ENCODE measurements around the gene ALDH3A2.
"Not testable (repeated sequence)": the region's sequence is repeated elsewhere in the genome, so short reads cannot be mapped to it uniquely, and the experiment has no call there.

The ALDH3A2 gene

GRCh38 chr17:19683117-19683516 is 34.6 kb downstream of the ALDH3A2 start:
- no peak for DNase-seq

DNA sequence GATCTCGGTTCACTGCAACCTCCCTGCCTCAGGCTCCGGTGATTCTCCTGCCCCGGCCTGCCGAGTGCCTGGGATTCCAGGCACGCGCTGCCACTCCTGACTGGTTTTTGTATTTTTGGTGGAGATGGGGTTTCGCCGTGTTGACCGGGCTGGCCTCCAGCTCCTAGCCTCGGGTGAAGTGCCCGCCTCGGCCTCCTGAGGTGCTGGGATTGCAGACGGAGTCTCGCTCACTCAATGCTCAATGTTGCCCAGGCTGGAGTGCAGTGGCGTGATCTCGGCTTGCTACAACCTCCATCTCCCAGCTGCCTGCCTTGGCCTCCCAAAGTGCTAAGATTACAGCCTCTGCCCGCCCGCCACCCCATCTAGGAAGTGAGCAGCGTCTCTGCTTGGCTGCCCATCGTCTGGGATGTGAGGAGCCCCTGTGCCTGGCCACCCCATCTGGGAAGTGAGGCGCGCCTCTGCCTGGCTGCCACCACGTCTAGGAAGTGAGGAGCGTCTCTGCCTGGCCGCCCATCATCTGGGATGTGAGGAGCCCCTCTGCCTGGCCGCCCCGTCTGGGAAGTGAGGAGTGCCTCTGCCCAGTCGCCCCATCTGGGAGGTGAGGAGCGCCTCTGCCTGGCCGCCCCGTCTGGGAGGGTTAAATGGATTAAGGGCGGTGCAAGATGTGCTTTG is 36.5 kb downstream of the ALDH3A2 start:
- not testable (repeated sequence) for DNase-seq

DNA sequence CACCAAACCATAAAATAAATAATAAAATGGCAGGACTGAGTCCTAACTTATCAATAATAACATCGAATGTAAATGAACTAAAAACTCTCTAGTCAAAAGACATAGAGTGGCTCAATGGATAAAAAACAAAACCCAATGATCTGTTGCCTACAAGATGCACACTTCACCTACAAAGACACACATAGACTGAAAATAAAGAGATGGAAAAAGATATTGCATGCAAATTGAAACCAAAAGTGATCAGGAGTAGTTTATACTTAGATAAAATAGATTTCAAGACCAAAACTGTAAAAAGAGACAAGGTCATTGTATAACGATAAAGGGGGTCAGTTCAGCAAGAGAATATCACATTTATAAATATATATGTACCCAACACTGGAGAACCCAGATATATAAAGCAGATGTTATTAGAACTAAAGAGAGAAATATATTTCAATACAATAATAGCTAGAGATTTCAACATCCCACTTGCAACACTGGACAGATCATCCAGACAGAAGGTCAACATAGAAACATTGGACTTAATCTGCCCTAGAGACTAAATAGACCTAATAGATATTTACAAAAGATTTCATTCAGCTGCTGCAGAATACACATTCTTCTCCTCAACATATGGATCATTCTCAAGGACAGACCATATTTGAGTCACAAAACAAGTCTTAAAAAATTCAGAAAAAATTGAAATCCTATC is 38.0 kb downstream of the ALDH3A2 start:
- DNase-seq = no peak

DNA sequence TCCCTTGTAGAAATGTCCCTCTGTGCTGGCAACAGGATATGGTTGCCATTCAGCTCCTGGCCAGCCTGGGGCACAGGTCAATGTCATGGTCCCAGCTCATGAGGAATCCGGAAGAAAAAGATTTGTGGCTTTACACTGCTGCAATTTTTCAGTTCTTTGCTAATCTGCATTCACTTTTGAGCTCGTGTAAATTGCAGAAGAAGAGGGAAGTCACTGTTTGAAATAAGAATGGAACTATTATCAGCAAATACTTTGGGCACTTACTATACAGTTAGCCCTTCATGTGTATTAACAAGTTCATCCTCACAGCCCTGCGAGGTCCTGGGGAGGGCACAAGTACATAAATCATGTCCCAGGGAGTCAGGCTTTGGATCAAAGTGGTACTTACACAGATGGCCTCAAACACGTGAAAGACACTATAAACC is 53.7 kb downstream of the ALDH3A2 start:
- DNase-seq = no peak

DNA sequence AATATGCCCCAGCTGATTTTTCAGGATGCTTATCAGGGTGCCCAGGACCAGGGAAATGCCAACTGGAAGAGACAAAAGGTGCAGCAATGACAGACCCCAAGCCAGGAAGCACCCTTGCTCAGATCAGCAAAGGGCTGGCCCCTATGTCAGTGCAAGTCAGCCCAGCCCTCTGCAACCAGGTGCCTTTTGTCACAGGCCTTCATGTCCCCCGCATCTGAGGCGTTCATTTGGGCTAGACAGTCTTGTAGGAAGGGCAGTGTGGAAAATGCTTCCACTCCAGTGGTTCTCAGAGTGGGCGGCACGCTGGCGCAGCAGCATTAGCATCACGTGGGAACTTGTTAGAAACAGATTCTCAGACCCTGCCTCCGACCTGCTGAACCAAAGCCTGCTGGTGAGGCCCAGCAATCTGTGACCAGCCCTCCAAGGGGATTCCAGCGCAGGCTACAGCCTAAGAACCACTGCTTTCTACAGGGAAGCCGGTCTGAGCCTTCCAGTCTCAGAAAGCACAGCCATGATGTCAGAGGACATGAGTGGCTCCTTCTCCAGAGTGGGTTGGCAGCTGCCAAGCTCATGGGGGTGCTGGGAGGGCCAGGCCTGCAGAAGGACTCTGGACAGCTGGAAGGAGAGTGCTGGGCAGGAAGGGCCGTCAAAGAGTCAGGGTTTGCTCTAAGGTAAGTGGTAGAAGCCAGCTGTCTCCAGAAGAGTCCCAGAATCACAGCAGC is 54.7 kb downstream of the ALDH3A2 start:
- DNase-seq = no peak

DNA sequence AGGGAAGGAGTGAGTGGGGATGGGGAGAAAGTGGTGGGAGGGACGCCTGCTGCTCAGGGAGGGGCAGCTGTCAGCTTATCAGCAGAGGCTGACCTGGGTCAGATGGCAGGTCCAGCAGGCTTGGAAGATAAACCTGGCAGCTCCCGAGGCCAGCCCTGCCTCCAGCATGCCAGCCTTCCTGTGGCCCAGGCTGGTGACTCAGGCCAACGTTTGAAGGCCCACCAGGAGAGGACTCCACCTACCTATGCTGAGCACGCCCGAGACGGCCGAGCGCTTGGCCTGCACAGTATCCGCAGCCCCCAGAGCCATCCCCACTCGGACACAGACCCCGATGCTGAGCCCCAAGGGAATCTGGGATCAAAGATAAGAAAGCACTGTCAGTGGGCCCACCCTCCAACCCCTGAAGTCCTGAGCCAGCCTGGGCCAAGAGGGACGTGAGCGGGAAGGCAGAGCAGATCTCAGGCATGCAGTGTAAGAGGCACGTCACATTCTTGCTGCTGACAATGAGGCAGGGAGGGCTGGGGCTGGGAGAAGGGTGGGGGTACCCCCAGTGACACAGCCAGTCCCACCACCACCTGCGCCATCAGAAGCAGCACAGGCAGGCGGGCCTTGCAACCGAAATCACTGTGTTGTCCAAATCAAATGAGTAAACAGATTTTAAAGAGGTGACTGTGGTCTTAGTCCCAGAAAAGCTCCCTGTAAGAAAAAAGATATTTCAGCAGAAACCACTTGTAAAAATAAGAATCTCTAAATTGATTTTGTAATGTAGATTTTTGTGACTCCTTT is 55.5 kb downstream of the ALDH3A2 start:
- DNase-seq = no peak

DNA sequence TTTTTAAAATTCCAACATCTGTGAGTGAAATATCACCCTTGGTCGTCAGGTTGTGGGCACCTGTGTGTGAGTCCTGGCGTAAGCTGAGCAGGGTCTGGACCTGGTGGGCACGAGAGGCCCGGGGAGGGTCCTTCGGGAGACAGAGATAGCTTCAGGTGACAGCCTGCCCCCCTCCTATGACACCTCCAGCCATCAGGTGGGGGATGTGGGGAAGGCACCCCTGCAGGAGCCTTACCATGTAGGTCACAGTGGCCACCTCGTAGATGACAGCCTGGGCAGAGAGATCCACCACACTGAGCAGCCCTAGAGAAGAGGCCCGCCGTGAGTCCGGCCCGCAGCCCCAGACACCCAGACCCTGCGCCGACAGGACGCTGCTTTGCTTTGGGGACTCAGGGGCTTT is 56.6 kb downstream of the ALDH3A2 start:
- DNase-seq = no peak

GRCh38 chr17:19705771-19706770 is 57.5 kb downstream of the ALDH3A2 start:
- no peak for DNase-seq

GRCh38 chr17:19706791-19707727 is 58.5 kb downstream of the ALDH3A2 start:
- no peak for DNase-seq

DNA sequence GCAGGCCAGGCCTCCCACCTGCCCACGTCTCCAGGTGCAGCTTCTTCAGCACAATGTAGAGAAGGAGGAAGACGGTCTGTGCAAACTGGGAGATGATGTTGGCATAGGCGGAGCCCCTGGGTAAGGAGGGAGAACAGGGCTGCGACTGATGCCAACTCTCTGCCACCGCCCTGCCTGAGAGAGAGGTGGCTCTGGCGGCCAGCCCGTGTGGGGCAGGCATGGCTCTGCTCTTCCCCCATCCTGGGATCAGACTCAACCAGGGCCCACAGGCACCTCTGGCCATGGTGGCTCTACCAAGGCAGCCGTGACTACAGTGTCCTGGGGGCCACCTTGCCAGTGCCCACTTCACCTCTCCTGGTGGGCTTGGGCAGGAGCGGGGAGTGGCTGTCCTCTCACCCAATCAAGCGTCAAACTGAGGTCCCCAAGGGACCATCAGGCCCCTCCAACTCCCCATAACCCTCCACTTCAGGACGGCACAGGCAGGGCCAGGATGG is 59.2 kb downstream of the ALDH3A2 start:
- DNase-seq = no peak

DNA sequence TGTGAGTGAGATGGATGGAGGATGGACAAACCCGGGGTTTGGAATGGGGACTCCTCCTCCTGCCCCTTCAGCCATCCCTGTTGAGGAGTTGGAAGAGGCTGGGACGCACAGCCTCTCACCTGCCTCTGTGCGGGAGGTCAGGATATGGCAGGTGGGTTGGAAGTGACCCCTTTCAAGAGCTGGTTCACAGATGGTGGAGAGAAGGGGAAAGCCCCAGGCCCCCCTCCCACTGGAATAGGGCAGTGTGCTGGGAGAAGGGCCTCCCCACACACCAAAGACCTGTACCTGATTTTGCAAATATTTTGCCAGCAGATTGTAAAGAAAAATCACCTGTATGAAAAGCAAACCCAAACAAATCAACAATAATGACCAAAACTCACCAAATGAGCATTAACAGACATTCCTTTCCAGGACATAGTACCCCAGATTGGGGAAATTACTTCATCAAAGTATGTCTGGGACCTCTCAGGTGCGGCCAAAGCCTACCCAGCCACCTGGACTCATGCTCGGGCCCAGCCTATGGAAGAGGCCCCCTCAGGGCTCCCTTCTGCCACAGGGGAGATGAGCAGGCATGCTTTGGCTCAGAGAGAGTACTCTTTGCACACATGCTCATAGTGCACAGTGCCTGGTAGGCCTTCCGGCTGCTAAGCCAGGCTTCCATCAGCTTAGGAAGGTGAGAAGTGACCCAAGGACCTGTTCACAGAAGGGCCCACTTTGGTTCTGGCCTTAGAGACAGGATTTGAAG is 60.1 kb downstream of the ALDH3A2 start:
- DNase-seq = no peak

GRCh38 chr17:19709841-19710240 is 61.3 kb downstream of the ALDH3A2 start:
- DNase-seq = no peak

DNA sequence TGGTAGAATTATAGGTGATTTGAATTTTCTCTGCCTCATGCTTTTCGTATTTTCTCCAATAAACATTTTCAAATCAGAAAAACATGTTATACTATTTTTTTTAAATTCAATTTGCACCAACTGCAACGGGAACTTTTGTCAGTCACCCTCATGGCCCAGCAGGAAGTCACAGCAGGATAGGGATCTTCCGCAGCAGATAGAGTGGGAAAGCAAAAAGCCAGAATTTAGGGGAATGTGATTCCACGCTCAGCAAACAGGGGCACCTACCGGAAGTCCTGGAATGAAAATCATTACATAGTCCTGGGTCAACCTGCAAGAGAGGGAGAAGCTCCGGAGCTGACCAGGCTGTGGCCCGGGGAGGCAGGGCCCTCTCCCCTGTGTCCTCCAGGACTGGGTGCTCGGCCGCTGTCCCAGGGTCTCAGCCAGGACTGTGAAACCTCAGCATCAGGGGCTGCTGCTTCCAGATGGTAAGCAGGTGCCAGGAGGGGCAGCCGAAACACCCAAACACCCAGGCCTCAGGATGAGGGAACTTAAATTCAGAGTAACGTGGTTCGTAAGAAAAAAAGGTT is 64.0 kb downstream of the ALDH3A2 start:
- no peak for DNase-seq

GRCh38 chr17:19713462-19713861 is 64.9 kb downstream of the ALDH3A2 start:
- no peak for DNase-seq

- DNase-seq = no peak
Observed at GRCh38 chr17:19713901-19714361, 65.4 kb downstream of the ALDH3A2 start.

DNA sequence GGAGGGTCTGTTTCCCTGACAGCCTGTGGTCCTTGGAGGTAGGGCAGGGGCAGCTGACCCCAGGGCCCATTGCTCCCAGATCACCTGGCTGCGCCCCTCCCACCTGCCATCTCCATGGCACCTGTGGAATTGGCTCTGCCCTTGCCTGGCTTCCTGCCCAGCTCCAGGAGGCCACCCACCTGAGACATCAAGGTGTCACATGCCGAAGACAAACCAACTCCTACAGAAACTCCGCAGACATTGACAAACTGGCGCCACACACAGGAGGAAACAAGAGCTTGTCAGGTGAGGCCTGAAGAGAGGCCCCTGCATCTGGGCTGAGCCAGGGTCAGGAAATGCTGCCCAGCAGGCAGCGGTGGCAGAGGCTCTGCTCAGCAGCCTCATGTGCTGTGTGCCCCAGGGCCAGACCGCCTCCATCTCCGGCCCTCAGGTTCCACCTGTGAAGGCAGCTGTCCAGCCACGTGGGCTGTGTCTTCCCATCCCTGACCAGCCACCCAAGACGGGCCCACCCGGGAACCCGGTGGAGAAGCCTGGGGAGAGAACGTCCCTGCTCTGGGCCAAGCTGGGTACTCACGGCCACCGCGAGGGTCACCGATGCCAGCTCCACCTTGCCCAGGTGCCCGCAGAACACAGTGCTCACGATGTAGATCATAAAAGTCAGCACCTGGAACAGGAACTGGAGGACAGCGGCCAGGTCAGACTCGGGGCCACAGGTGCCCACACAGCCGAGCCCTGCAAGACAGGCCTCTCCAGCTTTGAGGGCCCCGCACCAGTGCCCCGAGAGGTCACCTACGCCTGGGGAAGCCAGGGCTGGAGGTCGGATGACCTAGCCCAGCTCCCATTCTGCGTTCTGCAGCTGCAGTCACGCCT is 66.2 kb downstream of the ALDH3A2 start:
- DNase-seq = no peak

DNA sequence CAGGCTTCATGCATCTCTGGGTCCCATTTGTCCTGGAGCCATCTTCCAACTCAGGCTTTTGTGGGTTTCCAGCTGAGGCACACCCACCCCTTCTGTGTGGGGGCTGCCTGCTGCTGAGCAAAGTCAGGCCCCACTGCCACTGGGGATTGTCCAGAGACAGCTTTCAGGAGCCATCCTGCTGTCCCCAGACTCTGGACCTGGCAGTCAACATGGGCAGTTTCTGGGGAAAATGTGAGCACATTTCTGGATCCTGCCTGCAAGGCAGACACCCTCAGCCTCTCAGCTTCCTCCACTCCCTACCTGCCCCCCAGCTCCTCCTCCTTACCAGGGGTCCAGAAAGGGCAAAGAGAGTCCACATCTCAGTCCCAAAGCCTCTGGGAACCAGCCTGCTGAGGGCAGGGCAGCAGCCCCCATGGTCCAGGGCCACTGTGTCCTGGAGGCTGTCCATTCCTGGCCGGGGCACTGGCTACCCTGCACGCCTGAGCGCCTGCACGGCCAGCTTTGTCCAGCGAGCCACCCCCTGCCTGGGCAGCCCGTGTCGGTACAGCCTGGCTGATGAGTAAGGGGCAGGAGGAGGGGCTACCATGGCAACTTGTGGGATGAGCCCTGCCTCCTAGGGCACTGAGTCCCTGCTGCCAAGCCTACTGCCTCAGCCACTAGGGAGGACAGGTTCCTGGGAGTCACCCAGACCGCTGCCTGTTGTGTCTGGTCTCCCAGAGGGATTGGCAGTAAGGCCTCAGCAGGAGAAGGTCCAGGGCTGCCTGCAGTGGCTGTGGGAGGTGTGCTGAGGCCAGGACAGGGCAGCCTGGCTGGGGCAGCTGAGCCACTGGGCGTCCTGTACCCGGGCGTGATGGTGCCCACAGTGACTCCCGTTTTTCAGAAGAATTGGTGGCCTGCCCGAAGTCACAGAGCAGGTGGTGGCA is 67.8 kb downstream of the ALDH3A2 start, which contains the start of gene SLC47A2:
Gene SLC47A2, minus strand, starts transcription at position 477 of the 923 bp plus-strand sequence. Its CDS starts 29 bp downstream, at position 448.
- DNase-seq = no peak

Data from CD4-positive, alpha-beta T cell treated with Interleukin-4 for 4 hours (primary cell).